Right lobe of liver (tissue), 6 donors: Measurements from ENCODE around the gene CACYBP. TPM values are rescaled to one million over a fixed set of nuclear protein-coding genes. Genes with fewer than 3 reads are reported as not detected.
A peak's percentile ranks its signal among the peaks of the same experiment; 100 is the strongest.

Source experiments
- ATAC-seq, 4 donors: fragments of 200-7000 bp; cut with Tn5 transposase; one replicate each; pipeline ENCODE4 v1.9.1; 2020; ENCODE audit warnings: mild to moderate bottlenecking in 4 of 4, moderate library complexity in 4 of 4
- DNase-seq, 3 donors: peaks; one replicate each; pipeline ENCODE4 v3.0.0-alpha.2; 2020
- H3K27ac ChIP-seq, 3 donors: fragments of 200-600 bp; one replicate each; pipeline ENCODE4 v1.8.0; 2022
- H3K27me3 ChIP-seq, 2 donors: fragments of 200-600 bp; one replicate each; pipeline ENCODE4 v1.8.0; 2022
- H3K36me3 ChIP-seq, 4 donors: fragments of 200-600 bp; sonication (generic) in 1 of 4; one replicate each; pipeline versions ENCODE4 v1.5.1 to v1.8.0; 2017 to 2022; ENCODE audit warnings: control low read depth in 1 of 4
- H3K4me1 ChIP-seq, 4 donors: fragments of 200-600 bp; sonication (generic) in 1 of 4; one replicate each; pipeline versions ENCODE4 v1.5.1 to v1.8.0; 2017 to 2022; ENCODE audit warnings: control low read depth in 1 of 4
- H3K4me3 ChIP-seq, 3 donors: fragments of 200-600 bp; one replicate each; pipeline ENCODE4 v1.8.0; 2022
- H3K9me3 ChIP-seq, 4 donors: fragments of 200-600 bp; sonication (generic) in 1 of 4; one replicate each; pipeline versions ENCODE4 v1.5.1 to v1.8.0; 2017 to 2022; ENCODE audit warnings: control low read depth in 1 of 4
- POLR2A ChIP-seq: fragments of 450-650 bp; IDR thresholded peaks from one replicate; pipeline ENCODE4 v1.6.1; 2017; ENCODE audit warnings: antibody characterized with exemption, mild to moderate bottlenecking
- WGBS: methylation state at CpG from one replicate; pipeline ENCODE4 v1.1.6; 2018; ENCODE audit warnings: low coverage, low lambda C conversion rate; ENCODE audit not compliant: insufficient coverage; ENCODE audit errors: missing lambda C conversion rate; 5-methylcytosine and 5-hydroxymethylcytosine counted together
- intact Hi-C, 2 donors: fragments of 100-400 bp; cut with DNase I; formaldehyde crosslinking; loops; one replicate each; pipeline versions ENCODE4 v1.11.2 to v1.14.1; 2022
- total RNA-seq, 6 experiments: library from RNA; depleted of rRNA in 2 of 6; stranded (reverse); fragments of >200 nt in 2 of 6; fragmentation: NEBNext Ultra II Directional in 3 of 6; extraction: Animal tissue kit (Norgen Biotek cat#: 25700) in 3 of 6; gene quantifications; one replicate each; pipeline versions ENCODE4 v1.1.0 to v1.2.4, GENCODE V29; 2016 to 2023
- TF ChIP-seq, protein P1 (sequence below), 4 donors: fragments of 200-600 bp in 3 of 4; fragments of 450-650 bp in 1 of 4; IDR thresholded peaks; one replicate each; pipeline versions ENCODE4 v1.5.1 to v1.8.0; 2016 to 2022; ENCODE audit warnings: antibody characterized with exemption in 4 of 4, mild to moderate bottlenecking in 2 of 4
- donor health status: DM: no; HTN: yes; CAD: no.
- donor health status: DM: no; HTN: no; CAD: no.
- donor health status: DM: no; HTN: no; CAD: no.
- donor health status: DM: no; HTN: yes; CAD: no.
- donor health status: DM: no; HTN: yes; CAD: no.

CACYBP gene
- total RNA-seq, 6 experiments from 2014 or later: 20.3 to 60.0 (median 31.2) TPM

DNA sequence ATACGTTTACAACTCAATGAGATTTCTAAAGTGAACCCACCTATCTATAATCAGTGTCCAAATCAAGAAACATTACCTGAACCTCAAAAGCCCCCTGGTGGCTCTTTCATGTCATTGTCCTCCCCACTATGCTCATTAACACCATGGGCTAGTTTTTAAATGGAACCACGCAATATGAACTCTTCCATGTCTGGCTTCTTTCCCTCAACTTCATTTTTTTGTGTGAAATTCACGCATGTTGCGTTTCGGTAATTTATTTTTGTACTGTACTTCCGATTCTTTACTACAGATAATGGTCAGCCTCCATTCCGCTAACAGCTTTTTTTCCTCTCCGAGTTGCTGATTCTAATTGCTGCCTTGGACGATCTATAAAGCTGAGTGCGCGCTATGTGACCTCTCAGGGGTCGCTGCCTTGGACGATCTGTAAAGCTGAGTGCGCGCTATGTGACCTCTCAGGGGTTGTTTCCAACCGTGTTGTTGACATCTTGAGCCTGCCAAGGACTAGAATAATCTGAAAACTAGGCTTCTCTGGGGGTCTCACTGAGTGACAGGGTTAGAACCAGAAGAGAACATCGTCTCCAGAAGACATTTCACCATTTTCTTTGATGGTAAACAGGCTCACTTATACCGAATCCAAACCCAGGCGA is 1.1 kb upstream of the CACYBP start:
- no peaks in the 10 kb centered on the region for H3K27me3 ChIP-seq
- peak overlapping the region; percentile 51 to 78 (median 76) for H3K4me3 ChIP-seq
- peak overlapping the region; percentile 99 for H3K27ac ChIP-seq
- peak; percentile 30 to 37 (median 34) for ATAC-seq
- 3% methylated on average over 19 of the region's 19 CpGs for WGBS
- peak in 1 of 3 donors; percentile 57 for DNase-seq
- peaks cover 0 to 21% (median 3%) of the 10 kb centered on the region in 4 donors for H3K4me1 ChIP-seq
- TF ChIP-seq POLR2A: no peak
- TF ChIP-seq, protein P1, sequence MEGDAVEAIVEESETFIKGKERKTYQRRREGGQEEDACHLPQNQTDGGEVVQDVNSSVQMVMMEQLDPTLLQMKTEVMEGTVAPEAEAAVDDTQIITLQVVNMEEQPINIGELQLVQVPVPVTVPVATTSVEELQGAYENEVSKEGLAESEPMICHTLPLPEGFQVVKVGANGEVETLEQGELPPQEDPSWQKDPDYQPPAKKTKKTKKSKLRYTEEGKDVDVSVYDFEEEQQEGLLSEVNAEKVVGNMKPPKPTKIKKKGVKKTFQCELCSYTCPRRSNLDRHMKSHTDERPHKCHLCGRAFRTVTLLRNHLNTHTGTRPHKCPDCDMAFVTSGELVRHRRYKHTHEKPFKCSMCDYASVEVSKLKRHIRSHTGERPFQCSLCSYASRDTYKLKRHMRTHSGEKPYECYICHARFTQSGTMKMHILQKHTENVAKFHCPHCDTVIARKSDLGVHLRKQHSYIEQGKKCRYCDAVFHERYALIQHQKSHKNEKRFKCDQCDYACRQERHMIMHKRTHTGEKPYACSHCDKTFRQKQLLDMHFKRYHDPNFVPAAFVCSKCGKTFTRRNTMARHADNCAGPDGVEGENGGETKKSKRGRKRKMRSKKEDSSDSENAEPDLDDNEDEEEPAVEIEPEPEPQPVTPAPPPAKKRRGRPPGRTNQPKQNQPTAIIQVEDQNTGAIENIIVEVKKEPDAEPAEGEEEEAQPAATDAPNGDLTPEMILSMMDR (IDR thresholded peaks at IDR 0.05): peak; percentile 71 to 95 (median 78)
- H3K36me3 ChIP-seq: no peaks in the 10 kb centered on the region
- no peaks in the 10 kb centered on the region for H3K9me3 ChIP-seq
- intact Hi-C loops: loop anchor here in 1 of 2 donors (5.0 kb wide), 1 partner anchor 231 kb away; no protein-coding TSS in a partner anchor

DNA sequence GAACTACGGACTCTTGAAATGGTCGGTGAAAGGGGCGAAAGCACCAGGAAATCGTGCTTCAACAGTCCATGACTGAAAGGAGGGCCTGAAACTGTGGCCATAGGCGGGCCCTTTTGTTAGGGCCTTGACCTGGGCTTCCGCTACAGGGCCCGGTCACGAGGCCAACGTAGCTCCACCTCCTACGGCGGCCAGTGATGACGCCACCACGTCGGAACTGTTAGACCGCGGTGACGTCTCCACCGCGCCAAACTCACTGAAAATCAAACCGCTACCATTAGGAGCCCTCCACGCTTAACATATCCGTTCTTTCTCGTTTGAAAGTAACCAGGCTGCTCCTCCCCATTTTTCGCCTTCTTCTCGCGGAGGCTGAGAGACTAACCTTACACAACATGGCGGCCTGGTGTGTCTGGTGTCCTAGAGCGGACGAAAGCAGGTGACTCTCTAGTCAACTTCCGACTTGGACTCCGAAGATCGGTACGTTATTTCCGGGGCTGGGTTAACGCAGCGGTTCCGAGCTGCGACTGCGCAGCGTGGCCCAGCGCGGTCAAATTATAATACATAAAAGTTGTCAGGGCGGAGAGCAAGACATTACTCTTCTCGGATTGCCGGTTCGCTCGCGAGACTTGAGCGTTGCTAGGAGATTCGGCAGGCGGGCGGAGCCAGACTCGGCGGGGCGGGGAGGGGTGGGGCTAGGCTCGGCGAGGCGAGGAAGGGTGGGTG is 371 bp upstream of the CACYBP start:
- Histone ChIP-seq H3K27me3 (no peaks in the 10 kb centered on the region), H3K27ac (peak overlapping the region; percentile 99), H3K9me3 (no peaks in the 10 kb centered on the region), H3K4me3 (peak overlapping the region; percentile 76 to 84 (median 78)), H3K36me3 (no peaks in the 10 kb centered on the region), H3K4me1 (peaks cover 0 to 21% (median 3%) of the 10 kb centered on the region in 4 donors)
- DNase-seq (peak; percentile 99), ATAC-seq (peak; percentile 82 to 91 (median 88))
- intact Hi-C loops: loop anchor here in 1 of 2 donors (5.0 kb wide), 1 partner anchor 232 kb away; no protein-coding TSS in a partner anchor
- WGBS: 0% methylated on average over 32 of the region's 58 CpGs
- TF ChIP-seq POLR2A: peak; percentile 97
- TF ChIP-seq, protein P1 (IDR thresholded peaks at IDR 0.05): no peak

DNA sequence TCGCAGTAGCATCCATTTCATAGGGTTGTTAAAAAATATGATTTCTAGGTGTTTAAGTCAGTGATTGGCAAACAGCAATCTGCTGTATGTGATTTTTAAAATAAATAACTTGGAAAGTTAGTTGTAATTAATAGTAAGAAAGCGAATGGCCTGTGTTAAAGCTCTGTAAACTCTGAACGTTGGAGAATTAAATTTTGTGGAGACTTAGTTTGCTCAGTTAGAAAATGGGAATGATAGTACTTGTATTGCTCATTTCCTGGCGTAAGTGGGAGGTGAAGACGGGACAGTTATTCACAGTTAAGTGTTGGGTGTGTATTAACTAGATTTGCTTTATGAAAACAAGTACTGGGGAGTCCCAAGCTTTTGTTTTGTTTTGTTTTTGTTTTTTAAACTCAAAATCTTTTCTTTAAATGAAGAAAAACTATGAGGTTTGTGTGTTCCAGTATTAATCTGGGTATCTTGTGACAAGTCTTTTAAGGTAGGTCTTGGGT is 995 bp downstream of the CACYBP start:
- Histone ChIP-seq H3K27me3 (no peaks in the 10 kb centered on the region), H3K27ac (peak overlapping the region; percentile 99), H3K36me3 (peaks cover 0 to 8% (median 0%) of the 10 kb centered on the region in 4 donors), H3K4me1 (peaks cover 0 to 21% (median 3%) of the 10 kb centered on the region in 4 donors), H3K9me3 (no peaks in the 10 kb centered on the region), H3K4me3 (peak overlapping the region; percentile 76 to 84 (median 78))
- TF ChIP-seq, protein P1 (IDR thresholded peaks at IDR 0.05): no peak
- no peak for TF ChIP-seq POLR2A
- under 1% methylated on average over 5 of the region's 5 CpGs for WGBS
- intact Hi-C loops: no loop called here
- DNase-seq (no peak), ATAC-seq (no peak)

DNA sequence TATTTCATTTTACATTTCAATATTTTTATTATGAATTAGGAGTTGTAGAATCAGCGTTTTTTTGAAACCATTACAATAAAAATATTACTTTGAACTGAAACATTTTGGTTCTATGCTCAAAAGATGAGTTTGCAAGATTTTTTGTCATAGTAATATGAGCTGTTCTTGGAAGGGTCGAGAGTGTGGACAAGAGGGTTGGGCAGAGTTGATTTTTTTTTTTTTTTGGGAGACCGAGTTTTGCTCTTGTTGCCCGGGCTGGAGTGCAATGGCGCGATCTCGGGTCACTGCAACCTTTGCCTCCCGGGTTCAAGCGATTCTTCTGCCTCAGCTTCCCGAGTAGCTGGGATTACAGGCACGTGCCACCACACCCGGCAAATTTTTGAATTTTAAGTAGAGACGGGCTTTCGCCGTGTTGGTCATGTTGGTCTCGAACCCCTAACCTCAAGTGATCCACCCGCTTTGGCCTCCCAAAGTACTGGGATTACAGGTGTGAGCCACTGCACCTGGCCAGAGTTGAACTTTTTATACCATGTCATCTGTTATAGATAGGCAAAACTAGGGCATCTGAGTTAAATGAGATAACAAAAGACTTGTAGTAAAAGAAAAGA is 3.3 kb downstream of the CACYBP start:
- Histone ChIP-seq H3K9me3 (no peaks in the 10 kb centered on the region), H3K4me3 (no peak overlapping the region), H3K4me1 (peaks cover 0 to 20% (median 3%) of the 10 kb centered on the region in 4 donors), H3K36me3 (peaks cover 0 to 21% (median 7%) of the 10 kb centered on the region in 4 donors), H3K27me3 (no peaks in the 10 kb centered on the region), H3K27ac (no peak overlapping the region)
- intact Hi-C loops: no loop called here
- TF ChIP-seq, protein P1 (IDR thresholded peaks at IDR 0.05): no peak
- TF ChIP-seq POLR2A: no peak
- ATAC-seq: no peak
- DNase-seq: no peak
- WGBS: 83% methylated on average over 17 of the region's 17 CpGs
